ENCODE data around the gene TPPP3. TPM values are rescaled to one million over a fixed set of nuclear protein-coding genes. Genes with fewer than 3 reads are reported as not detected.

TPPP3 gene
- total RNA-seq, 4 donors from 2014 or later = 2.0 to 5.9 (median 2.6) TPM

- TF ChIP-seq CTCF (IDR thresholded peaks at IDR 0.05; ENCODE audit: low read depth) = no peak
These were observed 43.4 kb upstream of the TPPP3 start for GRCh38 chr16:67436640-67437193.

GRCh38 chr16:67435758-67436164, 42.5 kb upstream of the TPPP3 start:
- no peak for TF ChIP-seq CTCF (IDR thresholded peaks at IDR 0.05; ENCODE audit: low read depth)

GRCh38 chr16:67433131-67433719, 39.9 kb upstream of the TPPP3 start:
- TF ChIP-seq CTCF (IDR thresholded peaks at IDR 0.05; ENCODE audit: low read depth) = no peak

- TF ChIP-seq CTCF (IDR thresholded peaks at IDR 0.05; ENCODE audit: low read depth) = no peak
These were observed 39.2 kb upstream of the TPPP3 start for GRCh38 chr16:67432506-67432890.

GRCh38 chr16:67431775-67432505, 38.6 kb upstream of the TPPP3 start:
- no peak for TF ChIP-seq CTCF (IDR thresholded peaks at IDR 0.05; ENCODE audit: low read depth)

- TF ChIP-seq CTCF (IDR thresholded peaks at IDR 0.05; ENCODE audit: low read depth) = no peak
These were observed 37.9 kb upstream of the TPPP3 start, which contains the start of gene HSD11B2 for GRCh38 chr16:67430977-67431774. HSD11B2 (plus strand) TSS chr16:67431121; CDS start chr16:67431249, 128 bp downstream.

Measured in subcutaneous adipose tissue (tissue), 4 donors.